WTC11 (cell line): Measurements from ENCODE around the gene CLMN. TPM values are rescaled to one million over a fixed set of nuclear protein-coding genes. Genes with fewer than 3 reads are reported as not detected.

ENCODE experiments used
- ATAC-seq: fragments of 200-7000 bp; cut with Tn5 transposase; 2 replicates; pipeline ENCODE4 v1.10.0; 2021; ENCODE audit warnings: mild to moderate bottlenecking, moderate library complexity
- CTCF ChIA-PET: fragments of 300-600 bp; sonication (Branson Sonifier 250); formaldehyde crosslinking; loops from one replicate; lab custom pipeline; 2021; ENCODE audit warnings: antibody characterized with exemption; lab: Charles Lee
- POLR2A ChIA-PET: fragments of 350-600 bp; sonication (Branson Sonifier 250); formaldehyde crosslinking; loops from one replicate; lab custom pipeline; 2021; ENCODE audit warnings: antibody characterized with exemption; lab: Charles Lee
- DNase-seq: peaks from one replicate; pipeline ENCODE4 v3.0.0; 2021; ENCODE audit warnings: low spot score
- H3K27ac Mint-ChIP-seq: 2 replicates; pipeline ENCODE4 v1.8.0; 2021; ENCODE audit warnings: mixed read lengths
- H3K27me3 Mint-ChIP-seq: 2 replicates; pipeline ENCODE4 v1.8.0; 2021; ENCODE audit warnings: low read depth, mild to moderate bottlenecking, moderate library complexity, mixed read lengths
- H3K36me3 Mint-ChIP-seq: 2 replicates; pipeline ENCODE4 v1.8.0; 2021; ENCODE audit warnings: mixed read lengths
- H3K4me1 Mint-ChIP-seq: 2 replicates; pipeline ENCODE4 v1.8.0; 2022; ENCODE audit warnings: mixed read lengths
- H3K4me3 Mint-ChIP-seq: 2 replicates; pipeline ENCODE4 v1.8.0; 2021; ENCODE audit warnings: mild to moderate bottlenecking, moderate library complexity, mixed read lengths
- H3K9me3 Mint-ChIP-seq: 2 replicates; pipeline ENCODE4 v1.8.0; 2021; ENCODE audit warnings: mixed read lengths
- SP1 ChIP-seq: sonication (generic); formaldehyde crosslinking; conservative IDR thresholded peaks from 2 replicates; pipeline ENCODE4 v1.8.1; 2022; ENCODE audit warnings: missing genetic modification reagents
- ZNF121 ChIP-seq: sonication (generic); formaldehyde crosslinking; IDR thresholded peaks from 2 replicates; pipeline ENCODE4 v1.8.0; 2023; ENCODE audit warnings: missing genetic modification reagents
- ZNF138 ChIP-seq: sonication (generic); formaldehyde crosslinking; conservative IDR thresholded peaks from 2 replicates; pipeline ENCODE4 v1.8.1; 2022; ENCODE audit warnings: mild to moderate bottlenecking, moderate library complexity, missing genetic modification reagents
- total RNA-seq: library from RNA; stranded (reverse); gene quantifications from 3 replicates; pipeline ENCODE4 v1.2.3, GENCODE V29; 2021
- TF ChIP-seq, protein P1 (sequence below): sonication (generic); formaldehyde crosslinking; IDR thresholded peaks from 2 replicates; pipeline ENCODE4 v1.8.0; 2022; ENCODE audit warnings: missing genetic modification reagents
- TF ChIP-seq, protein P2 (sequence below): sonication (generic); formaldehyde crosslinking; conservative IDR thresholded peaks from 2 replicates; pipeline ENCODE4 v1.8.1; 2022; ENCODE audit warnings: mild to moderate bottlenecking, missing genetic modification reagents
- TF ChIP-seq, protein P3 (sequence below): sonication (generic); formaldehyde crosslinking; IDR thresholded peaks from 2 replicates; pipeline ENCODE4 v1.8.0; 2023; ENCODE audit warnings: missing genetic modification reagents, mild to moderate bottlenecking, borderline replicate concordance
- TF ChIP-seq, protein P4 (sequence below): sonication (generic); formaldehyde crosslinking; IDR thresholded peaks from 2 replicates; pipeline ENCODE4 v1.8.1; 2023; ENCODE audit warnings: mild to moderate bottlenecking, moderate library complexity, missing genetic modification reagents
- TF ChIP-seq, protein P5 (sequence below): fragments of 250-450 bp; sonication (Bioruptor Pico); IDR thresholded peaks from 2 replicates; pipeline ENCODE4 v2.1.2; 2022; ENCODE audit warnings: mild to moderate bottlenecking, moderate library complexity
- TF ChIP-seq, protein P6 (sequence below): fragments of 250-450 bp; sonication (Bioruptor Pico); IDR thresholded peaks from 2 replicates; pipeline ENCODE4 v1.9.0; 2021; ENCODE audit warnings: mild to moderate bottlenecking
- TF ChIP-seq, protein P7 (sequence below): sonication (generic); formaldehyde crosslinking; conservative IDR thresholded peaks from 2 replicates; pipeline ENCODE4 v1.8.1; 2023; ENCODE audit warnings: mild to moderate bottlenecking, low read depth, missing genetic modification reagents, moderate library complexity

Gene CLMN
- total RNA-seq, 1 experiment from 2014 or later, result 12.2 TPM

DNA sequence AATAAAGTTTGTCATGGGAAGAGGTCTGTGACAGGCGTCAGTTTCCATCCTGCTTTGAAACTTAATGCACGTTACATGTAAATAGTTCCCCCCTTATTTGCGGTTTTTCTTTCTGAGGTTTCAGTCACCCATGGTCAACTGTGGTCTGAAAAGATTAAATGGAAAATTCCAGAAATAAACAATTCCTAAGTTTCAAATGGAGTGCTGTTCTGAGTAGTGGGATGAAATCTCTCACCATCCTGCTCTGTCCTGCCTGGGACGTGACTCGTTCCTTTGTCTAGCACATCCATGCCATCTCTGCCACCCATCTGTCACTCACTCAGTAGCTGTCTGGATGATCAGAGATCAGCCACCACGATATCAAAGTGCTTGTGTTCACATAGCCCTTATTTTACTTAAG lies 111.1 kb downstream of the CLMN start (continued):
- TF ChIP-seq, protein P1, sequence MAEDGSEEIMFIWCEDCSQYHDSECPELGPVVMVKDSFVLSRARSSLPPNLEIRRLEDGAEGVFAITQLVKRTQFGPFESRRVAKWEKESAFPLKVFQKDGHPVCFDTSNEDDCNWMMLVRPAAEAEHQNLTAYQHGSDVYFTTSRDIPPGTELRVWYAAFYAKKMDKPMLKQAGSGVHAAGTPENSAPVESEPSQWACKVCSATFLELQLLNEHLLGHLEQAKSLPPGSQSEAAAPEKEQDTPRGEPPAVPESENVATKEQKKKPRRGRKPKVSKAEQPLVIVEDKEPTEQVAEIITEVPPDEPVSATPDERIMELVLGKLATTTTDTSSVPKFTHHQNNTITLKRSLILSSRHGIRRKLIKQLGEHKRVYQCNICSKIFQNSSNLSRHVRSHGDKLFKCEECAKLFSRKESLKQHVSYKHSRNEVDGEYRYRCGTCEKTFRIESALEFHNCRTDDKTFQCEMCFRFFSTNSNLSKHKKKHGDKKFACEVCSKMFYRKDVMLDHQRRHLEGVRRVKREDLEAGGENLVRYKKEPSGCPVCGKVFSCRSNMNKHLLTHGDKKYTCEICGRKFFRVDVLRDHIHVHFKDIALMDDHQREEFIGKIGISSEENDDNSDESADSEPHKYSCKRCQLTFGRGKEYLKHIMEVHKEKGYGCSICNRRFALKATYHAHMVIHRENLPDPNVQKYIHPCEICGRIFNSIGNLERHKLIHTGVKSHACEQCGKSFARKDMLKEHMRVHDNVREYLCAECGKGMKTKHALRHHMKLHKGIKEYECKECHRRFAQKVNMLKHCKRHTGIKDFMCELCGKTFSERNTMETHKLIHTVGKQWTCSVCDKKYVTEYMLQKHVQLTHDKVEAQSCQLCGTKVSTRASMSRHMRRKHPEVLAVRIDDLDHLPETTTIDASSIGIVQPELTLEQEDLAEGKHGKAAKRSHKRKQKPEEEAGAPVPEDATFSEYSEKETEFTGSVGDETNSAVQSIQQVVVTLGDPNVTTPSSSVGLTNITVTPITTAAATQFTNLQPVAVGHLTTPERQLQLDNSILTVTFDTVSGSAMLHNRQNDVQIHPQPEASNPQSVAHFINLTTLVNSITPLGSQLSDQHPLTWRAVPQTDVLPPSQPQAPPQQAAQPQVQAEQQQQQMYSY, result no peak
- no peak for TF ChIP-seq SP1 (CRISPR knock-in tag)
- TF ChIP-seq, protein P2, sequence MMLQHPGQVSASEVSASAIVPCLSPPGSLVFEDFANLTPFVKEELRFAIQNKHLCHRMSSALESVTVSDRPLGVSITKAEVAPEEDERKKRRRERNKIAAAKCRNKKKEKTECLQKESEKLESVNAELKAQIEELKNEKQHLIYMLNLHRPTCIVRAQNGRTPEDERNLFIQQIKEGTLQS (CRISPR knock-in tag), result no peak

DNA sequence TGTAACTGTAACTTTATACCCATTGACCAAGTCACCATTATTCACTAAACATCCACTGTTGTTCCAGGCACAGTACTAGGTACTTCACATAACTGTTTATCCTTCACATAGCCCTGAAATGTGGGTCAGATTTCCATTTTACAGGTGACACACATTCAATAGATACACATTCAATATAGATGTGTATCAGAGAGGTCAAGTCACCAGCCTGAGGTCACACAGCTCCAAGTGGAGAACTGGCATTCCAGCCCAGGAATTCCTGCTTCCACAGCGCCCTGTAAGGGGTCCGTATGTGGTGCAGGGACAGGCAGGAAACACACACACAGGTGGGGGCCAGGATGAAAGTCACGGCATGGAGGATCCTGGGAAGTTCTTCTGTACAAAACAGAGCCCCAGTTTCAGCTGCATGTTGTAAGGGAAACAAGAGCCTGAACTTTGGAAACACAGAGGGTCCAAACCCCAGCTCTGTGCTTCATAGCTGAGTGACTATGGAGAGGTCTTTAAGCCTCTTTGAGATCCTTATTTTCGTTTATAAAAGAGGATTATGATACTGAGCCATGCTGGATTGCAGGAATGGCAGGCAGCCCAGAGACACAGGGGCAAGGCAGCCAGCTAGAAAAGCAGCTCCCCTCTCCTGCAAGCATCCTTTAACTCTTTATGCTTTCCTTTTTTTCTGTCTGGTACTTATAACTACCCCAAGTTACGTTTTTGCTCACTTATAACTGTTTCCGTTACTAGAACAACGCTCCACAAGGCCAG lies 112.1 kb downstream of the CLMN start:
- Mint-ChIP-seq H3K9me3 (peaks cover 20% of the 10 kb centered on the region), H3K4me3 (no peak overlapping the region), H3K27ac (no peak overlapping the region), H3K27me3 (no peaks in the 10 kb centered on the region), H3K36me3 (peaks cover 25% of the 10 kb centered on the region), H3K4me1 (no peaks in the 10 kb centered on the region)
- ATAC-seq, result no peak
- DNase-seq, result no peak
- CTCF ChIA-PET, result interaction anchor here (1.2 kb wide), 1 partner anchor 154 kb away, joined by 4 read pairs; no protein-coding TSS in a partner anchor
- POLR2A ChIA-PET, result no interaction called here
- TF ChIP-seq, protein P3, sequence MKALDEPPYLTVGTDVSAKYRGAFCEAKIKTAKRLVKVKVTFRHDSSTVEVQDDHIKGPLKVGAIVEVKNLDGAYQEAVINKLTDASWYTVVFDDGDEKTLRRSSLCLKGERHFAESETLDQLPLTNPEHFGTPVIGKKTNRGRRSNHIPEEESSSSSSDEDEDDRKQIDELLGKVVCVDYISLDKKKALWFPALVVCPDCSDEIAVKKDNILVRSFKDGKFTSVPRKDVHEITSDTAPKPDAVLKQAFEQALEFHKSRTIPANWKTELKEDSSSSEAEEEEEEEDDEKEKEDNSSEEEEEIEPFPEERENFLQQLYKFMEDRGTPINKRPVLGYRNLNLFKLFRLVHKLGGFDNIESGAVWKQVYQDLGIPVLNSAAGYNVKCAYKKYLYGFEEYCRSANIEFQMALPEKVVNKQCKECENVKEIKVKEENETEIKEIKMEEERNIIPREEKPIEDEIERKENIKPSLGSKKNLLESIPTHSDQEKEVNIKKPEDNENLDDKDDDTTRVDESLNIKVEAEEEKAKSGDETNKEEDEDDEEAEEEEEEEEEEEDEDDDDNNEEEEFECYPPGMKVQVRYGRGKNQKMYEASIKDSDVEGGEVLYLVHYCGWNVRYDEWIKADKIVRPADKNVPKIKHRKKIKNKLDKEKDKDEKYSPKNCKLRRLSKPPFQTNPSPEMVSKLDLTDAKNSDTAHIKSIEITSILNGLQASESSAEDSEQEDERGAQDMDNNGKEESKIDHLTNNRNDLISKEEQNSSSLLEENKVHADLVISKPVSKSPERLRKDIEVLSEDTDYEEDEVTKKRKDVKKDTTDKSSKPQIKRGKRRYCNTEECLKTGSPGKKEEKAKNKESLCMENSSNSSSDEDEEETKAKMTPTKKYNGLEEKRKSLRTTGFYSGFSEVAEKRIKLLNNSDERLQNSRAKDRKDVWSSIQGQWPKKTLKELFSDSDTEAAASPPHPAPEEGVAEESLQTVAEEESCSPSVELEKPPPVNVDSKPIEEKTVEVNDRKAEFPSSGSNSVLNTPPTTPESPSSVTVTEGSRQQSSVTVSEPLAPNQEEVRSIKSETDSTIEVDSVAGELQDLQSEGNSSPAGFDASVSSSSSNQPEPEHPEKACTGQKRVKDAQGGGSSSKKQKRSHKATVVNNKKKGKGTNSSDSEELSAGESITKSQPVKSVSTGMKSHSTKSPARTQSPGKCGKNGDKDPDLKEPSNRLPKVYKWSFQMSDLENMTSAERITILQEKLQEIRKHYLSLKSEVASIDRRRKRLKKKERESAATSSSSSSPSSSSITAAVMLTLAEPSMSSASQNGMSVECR (CRISPR knock-in tag), result no peak
- TF ChIP-seq, protein P4, sequence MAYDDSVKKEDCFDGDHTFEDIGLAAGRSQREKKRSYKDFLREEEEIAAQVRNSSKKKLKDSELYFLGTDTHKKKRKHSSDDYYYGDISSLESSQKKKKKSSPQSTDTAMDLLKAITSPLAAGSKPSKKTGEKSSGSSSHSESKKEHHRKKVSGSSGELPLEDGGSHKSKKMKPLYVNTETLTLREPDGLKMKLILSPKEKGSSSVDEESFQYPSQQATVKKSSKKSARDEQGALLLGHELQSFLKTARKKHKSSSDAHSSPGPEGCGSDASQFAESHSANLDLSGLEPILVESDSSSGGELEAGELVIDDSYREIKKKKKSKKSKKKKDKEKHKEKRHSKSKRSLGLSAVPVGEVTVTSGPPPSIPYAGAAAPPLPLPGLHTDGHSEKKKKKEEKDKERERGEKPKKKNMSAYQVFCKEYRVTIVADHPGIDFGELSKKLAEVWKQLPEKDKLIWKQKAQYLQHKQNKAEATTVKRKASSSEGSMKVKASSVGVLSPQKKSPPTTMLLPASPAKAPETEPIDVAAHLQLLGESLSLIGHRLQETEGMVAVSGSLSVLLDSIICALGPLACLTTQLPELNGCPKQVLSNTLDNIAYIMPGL (CRISPR knock-in tag), result no peak
- TF ChIP-seq, all 79 proteins: peak for 0

DNA sequence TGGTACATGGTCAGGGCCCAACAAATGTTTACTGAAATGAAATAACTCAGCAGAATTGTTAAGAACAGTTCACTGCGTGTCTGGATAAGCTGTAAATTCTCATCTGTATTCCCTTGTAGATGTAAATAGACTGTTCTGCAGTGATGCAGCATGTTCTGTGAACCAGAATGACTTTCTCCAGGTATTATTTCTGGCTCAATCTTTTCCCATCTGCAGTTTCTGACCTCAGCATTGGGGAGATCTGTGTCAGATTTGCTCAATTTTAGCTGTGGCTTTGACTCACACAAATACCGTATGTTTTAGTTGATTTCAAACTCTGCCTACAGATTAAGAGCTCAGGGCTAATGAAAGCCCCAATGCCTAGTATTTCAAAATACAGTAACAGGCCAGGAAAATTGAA lies 113.2 kb downstream of the CLMN start:
- Mint-ChIP-seq H3K4me3 (no peak overlapping the region), H3K36me3 (peaks cover 25% of the 10 kb centered on the region), H3K27me3 (no peaks in the 10 kb centered on the region), H3K27ac (no peak overlapping the region), H3K9me3 (peaks cover 20% of the 10 kb centered on the region), H3K4me1 (no peaks in the 10 kb centered on the region)
- ChIA-PET CTCF (no interaction called here), POLR2A (no interaction called here)
- no peak for DNase-seq
- no peak for ATAC-seq
- TF ChIP-seq, protein P5, sequence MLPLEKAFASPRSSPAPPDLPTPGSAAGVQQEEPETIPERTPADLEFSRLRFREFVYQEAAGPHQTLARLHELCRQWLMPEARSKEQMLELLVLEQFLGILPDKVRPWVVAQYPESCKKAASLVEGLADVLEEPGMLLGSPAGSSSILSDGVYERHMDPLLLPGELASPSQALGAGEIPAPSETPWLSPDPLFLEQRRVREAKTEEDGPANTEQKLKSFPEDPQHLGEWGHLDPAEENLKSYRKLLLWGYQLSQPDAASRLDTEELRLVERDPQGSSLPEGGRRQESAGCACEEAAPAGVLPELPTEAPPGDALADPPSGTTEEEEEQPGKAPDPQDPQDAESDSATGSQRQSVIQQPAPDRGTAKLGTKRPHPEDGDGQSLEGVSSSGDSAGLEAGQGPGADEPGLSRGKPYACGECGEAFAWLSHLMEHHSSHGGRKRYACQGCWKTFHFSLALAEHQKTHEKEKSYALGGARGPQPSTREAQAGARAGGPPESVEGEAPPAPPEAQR (CRISPR knock-in tag), result no peak
- no peak for TF ChIP-seq ZNF121 (CRISPR knock-in tag)
- TF ChIP-seq, protein P6, sequence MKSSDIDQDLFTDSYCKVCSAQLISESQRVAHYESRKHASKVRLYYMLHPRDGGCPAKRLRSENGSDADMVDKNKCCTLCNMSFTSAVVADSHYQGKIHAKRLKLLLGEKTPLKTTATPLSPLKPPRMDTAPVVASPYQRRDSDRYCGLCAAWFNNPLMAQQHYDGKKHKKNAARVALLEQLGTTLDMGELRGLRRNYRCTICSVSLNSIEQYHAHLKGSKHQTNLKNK, result no peak
- TF ChIP-seq, protein P1, result no peak
- TF ChIP-seq ZNF138, result no peak
- TF ChIP-seq, protein P7, sequence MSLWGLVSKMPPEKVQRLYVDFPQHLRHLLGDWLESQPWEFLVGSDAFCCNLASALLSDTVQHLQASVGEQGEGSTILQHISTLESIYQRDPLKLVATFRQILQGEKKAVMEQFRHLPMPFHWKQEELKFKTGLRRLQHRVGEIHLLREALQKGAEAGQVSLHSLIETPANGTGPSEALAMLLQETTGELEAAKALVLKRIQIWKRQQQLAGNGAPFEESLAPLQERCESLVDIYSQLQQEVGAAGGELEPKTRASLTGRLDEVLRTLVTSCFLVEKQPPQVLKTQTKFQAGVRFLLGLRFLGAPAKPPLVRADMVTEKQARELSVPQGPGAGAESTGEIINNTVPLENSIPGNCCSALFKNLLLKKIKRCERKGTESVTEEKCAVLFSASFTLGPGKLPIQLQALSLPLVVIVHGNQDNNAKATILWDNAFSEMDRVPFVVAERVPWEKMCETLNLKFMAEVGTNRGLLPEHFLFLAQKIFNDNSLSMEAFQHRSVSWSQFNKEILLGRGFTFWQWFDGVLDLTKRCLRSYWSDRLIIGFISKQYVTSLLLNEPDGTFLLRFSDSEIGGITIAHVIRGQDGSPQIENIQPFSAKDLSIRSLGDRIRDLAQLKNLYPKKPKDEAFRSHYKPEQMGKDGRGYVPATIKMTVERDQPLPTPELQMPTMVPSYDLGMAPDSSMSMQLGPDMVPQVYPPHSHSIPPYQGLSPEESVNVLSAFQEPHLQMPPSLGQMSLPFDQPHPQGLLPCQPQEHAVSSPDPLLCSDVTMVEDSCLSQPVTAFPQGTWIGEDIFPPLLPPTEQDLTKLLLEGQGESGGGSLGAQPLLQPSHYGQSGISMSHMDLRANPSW (CRISPR knock-in tag), result no peak
